ENCODE data around the gene FNTB.

Gene FNTB

DNA sequence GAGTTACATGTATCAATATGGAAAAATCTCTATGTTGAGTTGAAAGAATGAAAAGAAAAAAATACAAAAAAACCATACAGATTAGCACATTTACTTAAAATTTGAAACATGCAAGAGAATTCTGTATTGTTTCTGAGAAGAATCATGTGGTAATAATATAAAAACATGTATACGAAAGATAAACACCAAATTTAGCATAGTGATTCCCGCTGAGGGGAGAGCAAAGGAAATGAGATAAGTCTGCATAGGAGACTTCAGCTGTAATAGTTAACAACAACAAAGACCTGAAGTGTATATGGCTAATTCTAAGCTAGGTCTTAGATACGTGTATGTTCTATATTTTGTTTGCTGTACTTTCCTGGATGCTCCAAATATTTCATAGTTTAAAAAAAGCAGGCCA, 46.5 kb downstream of the FNTB start:
- H3K4me3 ChIP-seq (replicated peaks; ENCODE audit: low read depth, low read length), result no peak overlapping the region
- no peak for DNase-seq (ENCODE audit: low read depth)
- TF ChIP-seq, protein P1, sequence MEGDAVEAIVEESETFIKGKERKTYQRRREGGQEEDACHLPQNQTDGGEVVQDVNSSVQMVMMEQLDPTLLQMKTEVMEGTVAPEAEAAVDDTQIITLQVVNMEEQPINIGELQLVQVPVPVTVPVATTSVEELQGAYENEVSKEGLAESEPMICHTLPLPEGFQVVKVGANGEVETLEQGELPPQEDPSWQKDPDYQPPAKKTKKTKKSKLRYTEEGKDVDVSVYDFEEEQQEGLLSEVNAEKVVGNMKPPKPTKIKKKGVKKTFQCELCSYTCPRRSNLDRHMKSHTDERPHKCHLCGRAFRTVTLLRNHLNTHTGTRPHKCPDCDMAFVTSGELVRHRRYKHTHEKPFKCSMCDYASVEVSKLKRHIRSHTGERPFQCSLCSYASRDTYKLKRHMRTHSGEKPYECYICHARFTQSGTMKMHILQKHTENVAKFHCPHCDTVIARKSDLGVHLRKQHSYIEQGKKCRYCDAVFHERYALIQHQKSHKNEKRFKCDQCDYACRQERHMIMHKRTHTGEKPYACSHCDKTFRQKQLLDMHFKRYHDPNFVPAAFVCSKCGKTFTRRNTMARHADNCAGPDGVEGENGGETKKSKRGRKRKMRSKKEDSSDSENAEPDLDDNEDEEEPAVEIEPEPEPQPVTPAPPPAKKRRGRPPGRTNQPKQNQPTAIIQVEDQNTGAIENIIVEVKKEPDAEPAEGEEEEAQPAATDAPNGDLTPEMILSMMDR (IDR thresholded peaks at IDR 0.05; ENCODE audit: low read length, missing control alignments), result no peak

DNA sequence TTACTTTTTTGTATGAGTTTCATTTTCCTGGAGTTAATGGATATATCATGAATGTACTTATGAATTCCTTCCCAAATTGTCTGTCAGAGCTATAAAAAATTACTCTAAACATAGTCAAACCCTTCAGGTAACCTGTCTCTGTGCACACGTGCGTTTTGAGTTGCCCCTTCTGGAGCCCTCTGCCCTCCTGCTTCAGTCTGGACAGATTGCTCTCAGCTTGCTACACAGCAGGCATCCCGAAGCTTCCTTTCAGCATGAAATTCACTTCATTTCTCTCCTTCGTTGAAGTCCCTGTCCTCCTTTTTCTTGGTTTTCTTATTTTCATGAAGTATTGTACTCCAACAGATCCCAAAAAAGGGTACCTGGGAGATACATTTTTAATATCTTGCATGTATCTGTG, 47.3 kb downstream of the FNTB start:
- TF ChIP-seq, protein P1 (IDR thresholded peaks at IDR 0.05; ENCODE audit: low read length, missing control alignments), result no peak
- no peak overlapping the region for H3K4me3 ChIP-seq (replicated peaks; ENCODE audit: low read depth, low read length)
- no peak for DNase-seq (ENCODE audit: low read depth)

DNA sequence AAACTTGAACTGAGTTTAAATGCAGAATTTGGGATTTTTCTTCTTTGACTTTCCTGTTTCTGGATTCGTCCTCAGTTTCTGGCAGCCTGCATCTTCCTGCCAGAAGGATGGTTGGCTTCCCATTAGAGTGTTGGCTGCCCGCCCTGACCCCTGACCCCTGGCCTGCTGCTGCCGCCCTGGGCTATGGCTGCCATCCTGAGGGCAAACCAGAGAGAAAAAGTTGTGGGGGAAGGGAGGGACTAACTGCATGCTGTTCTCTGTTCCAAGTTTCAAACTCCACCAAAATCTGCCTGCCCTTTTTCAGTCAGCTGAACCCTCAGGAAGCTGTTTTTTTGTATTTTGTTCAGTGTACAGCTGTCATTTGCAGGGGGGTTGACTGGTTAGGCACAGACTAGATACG, 48.4 kb downstream of the FNTB start:
- no peak overlapping the region for H3K4me3 ChIP-seq (replicated peaks; ENCODE audit: low read depth, low read length)
- TF ChIP-seq, protein P1 (IDR thresholded peaks at IDR 0.05; ENCODE audit: low read length, missing control alignments), result no peak
- peak; percentile 16 for DNase-seq (ENCODE audit: low read depth)

DNA sequence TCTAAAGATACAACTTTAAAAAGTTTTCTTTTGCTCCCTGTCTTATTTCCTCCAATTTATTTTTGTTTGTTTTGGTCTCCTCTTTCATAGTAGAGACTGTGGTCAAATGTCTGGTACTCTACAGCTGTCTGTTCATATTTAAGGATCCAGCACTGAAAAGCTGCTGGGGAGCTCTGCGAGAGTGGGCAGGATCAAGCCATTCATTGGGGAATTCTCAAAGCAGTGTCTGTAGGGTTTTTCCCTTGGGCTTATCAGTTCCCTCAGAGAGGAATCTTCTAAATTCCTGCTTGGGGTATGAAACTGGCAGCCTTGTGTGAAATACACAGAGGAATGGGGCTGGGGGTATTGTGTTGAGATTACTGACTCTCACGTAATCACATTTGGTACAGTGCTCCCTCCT, 52.3 kb downstream of the FNTB start:
- H3K4me3 ChIP-seq (replicated peaks; ENCODE audit: low read depth, low read length), result no peak overlapping the region
- no peak for DNase-seq (ENCODE audit: low read depth)
- TF ChIP-seq, protein P1 (IDR thresholded peaks at IDR 0.05; ENCODE audit: low read length, missing control alignments), result no peak

DNA sequence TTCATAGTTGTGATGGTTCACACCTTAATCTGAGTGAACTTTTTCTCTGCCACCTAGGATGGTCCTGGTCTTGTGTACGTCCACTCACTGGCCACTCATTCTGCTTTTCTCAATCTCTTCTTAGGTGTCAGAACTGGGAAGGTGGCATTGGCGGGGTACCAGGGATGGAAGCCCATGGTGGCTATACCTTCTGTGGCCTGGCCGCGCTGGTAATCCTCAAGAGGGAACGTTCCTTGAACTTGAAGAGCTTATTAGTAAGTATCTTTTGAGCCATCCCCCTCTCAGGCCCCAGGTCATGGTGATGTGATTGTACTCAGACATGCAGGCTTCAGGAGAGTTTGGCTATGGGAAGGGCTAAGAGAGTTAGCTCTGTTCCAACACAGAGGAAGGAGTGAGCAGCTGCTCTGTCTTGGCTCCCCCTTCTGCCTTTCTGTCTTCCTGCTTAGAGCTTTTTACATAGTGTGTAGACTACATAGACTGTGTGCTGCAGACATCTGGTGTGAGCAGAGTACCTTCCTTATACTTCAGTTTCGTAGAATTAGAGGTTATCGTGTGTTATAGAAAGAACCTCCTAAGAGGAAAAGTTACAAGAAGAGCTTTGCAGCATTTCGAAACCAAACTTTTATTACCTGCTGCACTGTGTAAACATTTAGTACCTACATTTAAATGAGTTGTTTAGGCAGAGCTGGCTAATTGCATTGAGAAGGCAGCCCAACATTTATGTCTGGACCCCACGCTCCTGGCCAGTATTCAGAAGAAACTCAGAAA, 54.2 kb downstream of the FNTB start:
- no peak for DNase-seq (ENCODE audit: low read depth)
- no peak overlapping the region for H3K4me3 ChIP-seq (replicated peaks; ENCODE audit: low read depth, low read length)
- TF ChIP-seq, protein P1 (IDR thresholded peaks at IDR 0.05; ENCODE audit: low read length, missing control alignments), result no peak

DNA sequence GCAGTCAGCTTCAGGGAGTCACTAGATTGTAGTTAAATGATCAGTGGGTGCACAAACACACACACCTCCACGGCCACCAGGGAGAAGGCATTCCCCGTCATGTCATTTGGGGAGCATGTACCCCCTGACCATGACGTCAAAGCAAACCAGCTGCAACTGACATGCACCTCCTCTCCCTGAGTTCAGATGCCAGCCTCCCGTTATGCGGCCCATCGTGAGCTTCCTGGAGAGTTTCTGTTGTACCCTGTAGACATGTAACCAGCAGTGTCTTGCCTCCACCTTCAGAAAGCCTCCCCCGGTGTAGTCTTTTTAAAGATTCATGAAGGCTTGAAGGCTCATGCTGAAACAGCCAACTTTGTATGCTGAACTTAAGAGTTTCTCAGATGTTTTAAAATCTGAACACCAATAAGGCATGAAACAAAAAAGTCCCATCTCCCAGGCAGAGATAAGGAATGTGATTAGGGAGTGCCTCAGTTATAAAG, 54.8 kb downstream of the FNTB start:
- TF ChIP-seq, protein P1 (IDR thresholded peaks at IDR 0.05; ENCODE audit: low read length, missing control alignments), result no peak
- DNase-seq (ENCODE audit: low read depth), result no peak
- H3K4me3 ChIP-seq (replicated peaks; ENCODE audit: low read depth, low read length), result no peak overlapping the region

DNA sequence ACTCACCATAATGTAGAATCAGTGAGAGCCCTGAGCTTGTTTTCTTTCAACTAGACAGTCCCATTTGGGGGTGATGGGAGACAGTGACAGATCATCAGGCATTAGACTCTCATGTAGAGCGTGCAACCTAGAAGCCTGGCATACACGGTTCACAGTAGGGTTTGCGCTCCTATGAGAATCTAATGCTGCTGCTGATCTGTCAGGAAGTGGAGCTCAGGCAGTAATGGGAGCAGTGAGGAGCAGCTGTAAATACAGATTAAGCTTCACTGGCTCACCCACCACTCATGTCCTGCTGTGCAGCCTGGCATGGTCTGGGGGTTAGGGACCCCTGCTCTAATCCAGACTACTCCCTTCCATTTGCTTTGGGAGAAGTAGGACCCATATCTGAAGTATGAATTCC, 55.6 kb downstream of the FNTB start:
- TF ChIP-seq, protein P1 (IDR thresholded peaks at IDR 0.05; ENCODE audit: low read length, missing control alignments), result no peak
- no peak for DNase-seq (ENCODE audit: low read depth)
- H3K4me3 ChIP-seq (replicated peaks; ENCODE audit: low read depth, low read length), result no peak overlapping the region
